Right ventricle myocardium superior (tissue), 1 donor: ENCODE results near the gene IRX4. TPM values are rescaled to one million over a fixed set of nuclear protein-coding genes. Genes with fewer than 3 reads are reported as not detected.

Experiments used
- ATAC-seq: fragments of 200-7000 bp; cut with Tn5 transposase; one replicate; pipeline ENCODE4 v1.9.1; 2020; ENCODE audit warnings: mild to moderate bottlenecking; ENCODE audit not compliant: poor library complexity
- DNase-seq: peaks from one replicate; pipeline ENCODE4 v3.0.0-alpha.2; 2020
- intact Hi-C: fragments of 100-400 bp; cut with DNase I; formaldehyde crosslinking; loops from one replicate; pipeline ENCODE4 v1.11.2; 2022
- long read RNA-seq: library from polyadenylated mRNA; unstranded; transcript quantifications from one replicate; pipeline ENCODE4 v2.0.0, GENCODE V29; 2021
- total RNA-seq: library from RNA; stranded (reverse); fragmentation: NEBNext Ultra II Directional; extraction: Animal tissue kit (Norgen Biotek cat#: 25700); gene quantifications from one replicate; pipeline ENCODE4 v1.2.1, GENCODE V29; 2021
- donor health status: DM: no; HTN: yes; CAD: no; lungs with severe emphysema.

The IRX4 gene
- total RNA-seq, result 15.8 TPM
- long read RNA-seq, transcript IRX4-208 (7 exons, 2,398 nt), result minor isoform, 14 of 184 reads
- long read RNA-seq, transcript IRX4-202 (6 exons, 2,538 nt), result major isoform, 48 of 184 reads
- long read RNA-seq, transcript IRX4-206 (6 exons, 2,391 nt), result minor isoform, 40 of 184 reads
- long read RNA-seq, transcript IRX4-207 (7 exons, 2,403 nt), result minor isoform, 39 of 184 reads
- long read RNA-seq, partial matches to known transcripts, result 6 of 184 reads
- long read RNA-seq, other reads (novel, unspliced or antisense), result 30 of 184 reads

DNA sequence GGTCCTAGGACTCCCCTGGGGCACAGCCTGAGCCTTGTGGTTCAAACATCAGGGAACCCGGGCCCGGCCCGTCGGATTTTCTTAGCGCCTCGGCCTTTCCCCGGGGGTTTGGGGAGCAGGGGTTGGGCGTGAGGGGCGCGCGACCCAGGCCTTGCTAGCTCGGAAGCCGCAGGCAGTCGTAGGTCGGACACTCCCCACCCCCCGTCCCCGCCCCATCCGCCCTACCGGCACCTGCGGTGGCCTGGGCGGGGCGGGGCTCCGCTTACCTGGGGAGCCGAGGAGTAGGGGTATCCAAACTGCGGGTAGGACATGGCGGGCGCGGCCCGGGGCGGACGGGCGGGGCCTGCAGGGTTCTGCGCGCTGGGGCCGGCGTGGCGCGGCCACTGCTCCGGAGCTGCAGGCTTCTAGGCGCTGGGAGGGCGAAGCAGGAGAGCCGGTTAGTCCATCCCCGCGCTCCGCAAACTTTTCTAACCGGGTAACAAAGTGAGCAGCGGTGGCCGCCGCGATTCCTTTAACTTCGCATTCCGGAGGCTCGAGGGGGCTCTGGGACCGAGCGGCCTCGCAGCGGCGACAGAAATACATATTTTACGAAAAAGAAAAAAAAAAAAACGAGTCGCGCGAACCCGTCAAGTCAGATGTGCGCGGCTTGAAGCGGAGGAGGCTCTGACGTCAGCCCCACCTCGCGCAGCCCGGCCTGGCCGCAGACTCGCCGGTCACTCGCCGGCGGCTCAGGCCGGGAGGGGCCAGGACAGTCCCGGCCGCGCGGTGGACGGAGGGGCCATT lies at the start of gene IRX4:
IRX4 (minus strand) TSS at position 589 of the 783 bp plus-strand sequence; CDS start at position 311, 278 bp downstream.
- DNase-seq, result peak; percentile 40
- peak; percentile 40 for ATAC-seq
- intact Hi-C loops, result no loop called here

DNA sequence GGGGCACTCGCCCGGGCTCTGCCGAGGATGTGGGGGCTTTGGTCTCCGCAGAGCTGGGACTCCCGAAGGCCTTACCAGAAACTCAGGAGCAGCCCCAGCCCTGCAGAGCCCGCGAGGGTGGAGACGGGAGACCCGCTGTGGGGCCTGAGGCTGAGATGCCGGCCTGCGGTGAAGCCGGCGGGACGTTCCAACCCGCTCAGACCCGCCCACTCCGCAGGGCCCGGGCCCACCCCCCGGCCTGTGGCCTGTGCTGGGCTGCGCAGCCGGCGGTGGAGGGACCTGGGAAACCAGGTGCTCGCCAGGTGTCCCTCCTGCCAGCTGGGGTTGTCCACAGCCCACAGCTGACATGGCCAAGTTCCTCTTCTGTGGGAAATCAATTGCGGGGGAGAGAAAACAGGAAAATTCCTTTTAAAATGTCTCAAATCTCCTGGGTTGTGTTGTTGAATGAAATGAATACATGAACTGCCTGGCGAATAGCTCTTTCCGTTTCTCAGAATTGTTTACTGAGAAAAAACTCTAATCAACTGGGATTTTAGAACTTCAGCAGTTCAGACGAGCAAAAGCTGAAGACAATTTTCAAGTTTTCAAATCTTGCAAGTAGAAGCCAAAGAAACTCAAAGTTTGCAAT lies 49.0 kb upstream of the IRX4 start:
- ATAC-seq (peak; percentile 92), DNase-seq (peak; percentile 77)
- intact Hi-C loops, result no loop called here

DNA sequence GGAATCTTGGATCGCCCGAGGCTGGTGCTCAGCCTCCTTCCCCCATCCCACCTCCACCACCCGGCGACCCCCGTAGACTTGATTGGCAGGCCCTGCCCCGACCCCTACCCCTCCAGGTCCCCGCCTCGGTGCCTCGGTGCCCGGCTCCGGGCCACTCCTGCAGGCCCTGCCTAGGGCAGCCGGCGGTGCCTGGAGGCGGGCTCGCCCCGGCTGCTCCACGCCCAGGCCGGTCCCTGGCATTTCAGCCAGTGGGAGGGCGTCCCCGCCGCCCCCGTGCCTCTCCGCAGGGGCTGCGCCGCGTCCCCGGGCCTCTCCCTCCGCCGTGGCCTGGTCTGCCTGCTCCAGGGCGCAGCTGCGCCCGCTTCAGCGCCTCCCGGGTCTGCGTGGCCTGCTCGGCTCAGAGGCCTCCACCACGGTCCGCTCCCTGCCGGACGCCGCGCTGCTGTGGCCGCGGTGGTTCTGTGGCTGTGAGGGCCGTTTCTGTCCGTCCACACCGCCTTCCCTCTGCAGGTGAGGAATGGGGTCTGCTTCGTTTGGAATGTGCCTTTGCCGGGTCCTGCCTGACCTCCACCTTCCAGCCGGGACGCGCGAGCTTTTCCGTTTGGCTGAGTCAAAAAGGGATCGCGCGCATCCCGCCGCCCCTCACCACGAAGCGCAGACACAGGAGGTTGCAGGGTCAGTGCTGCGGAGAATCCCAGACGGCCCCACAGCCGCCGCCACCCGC lies 48.3 kb upstream of the IRX4 start:
- intact Hi-C loops, result no loop called here
- ATAC-seq, result peak; percentile 88
- peak; percentile 62 for DNase-seq

DNA sequence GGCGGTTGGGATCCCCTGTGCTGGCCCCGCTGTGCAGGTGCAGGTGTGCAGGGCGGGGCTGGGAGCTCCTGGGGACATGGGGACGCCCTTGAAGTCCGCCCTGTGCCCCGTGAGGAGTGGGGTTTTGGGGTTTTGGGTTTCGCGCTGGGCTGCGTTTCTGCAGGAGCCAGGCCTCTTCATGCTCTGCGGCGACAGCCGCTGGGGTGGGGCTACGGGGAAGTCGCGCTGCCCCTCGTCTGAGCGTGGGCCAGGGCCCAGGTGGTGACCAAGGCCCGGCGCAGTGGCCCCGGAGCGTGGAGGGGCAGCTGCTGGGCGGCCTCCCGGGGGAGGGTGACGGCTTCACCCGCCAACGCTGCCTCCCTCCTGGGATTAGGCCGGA lies 47.8 kb upstream of the IRX4 start:
- ATAC-seq (peak; percentile 62), DNase-seq (no peak)
- intact Hi-C loops, result no loop called here

DNA sequence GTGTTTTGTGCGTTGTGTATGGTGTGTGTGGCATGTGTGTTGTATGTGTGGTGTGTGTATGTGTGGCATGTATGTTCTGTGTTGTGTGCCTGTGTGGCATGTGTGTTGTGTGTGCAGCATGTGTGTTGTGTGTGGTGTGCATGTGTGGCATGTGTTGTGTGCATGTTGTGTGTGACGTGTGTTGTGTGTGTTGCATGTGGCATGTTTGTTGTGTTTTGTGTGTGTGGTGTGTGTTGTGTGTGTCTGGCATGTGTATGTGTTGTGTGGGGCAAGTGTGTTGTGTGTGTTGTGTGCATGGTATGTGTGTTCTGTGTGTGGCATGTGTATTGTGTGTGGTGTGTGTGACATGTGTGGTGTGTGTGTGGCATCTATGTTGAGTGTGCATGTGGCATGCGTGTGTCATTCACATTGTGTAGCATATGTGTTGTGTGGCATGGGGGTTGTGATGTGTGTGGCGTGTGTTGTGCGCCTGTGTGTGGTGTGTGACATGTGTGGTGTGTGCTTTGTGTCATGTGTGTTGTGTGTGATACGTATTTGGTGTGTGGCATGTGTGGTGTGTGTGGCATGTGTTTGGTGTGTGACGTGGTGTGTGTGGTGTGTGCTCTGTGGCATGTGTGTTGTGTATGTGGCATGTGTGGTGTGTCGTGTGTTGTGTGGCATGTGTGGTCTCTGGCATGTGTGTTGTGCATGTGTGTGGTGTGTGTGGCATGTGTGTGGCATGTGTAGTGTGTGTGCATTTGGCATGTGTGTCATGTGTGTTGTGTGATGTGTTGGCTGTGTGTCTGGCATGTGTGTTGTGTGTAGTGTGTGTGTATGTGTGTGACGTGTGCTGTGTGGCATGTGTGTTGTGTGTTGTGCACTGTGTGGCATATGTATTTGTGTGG lies 46.6 kb upstream of the IRX4 start:
- intact Hi-C loops, result no loop called here
- no peak for DNase-seq

DNA sequence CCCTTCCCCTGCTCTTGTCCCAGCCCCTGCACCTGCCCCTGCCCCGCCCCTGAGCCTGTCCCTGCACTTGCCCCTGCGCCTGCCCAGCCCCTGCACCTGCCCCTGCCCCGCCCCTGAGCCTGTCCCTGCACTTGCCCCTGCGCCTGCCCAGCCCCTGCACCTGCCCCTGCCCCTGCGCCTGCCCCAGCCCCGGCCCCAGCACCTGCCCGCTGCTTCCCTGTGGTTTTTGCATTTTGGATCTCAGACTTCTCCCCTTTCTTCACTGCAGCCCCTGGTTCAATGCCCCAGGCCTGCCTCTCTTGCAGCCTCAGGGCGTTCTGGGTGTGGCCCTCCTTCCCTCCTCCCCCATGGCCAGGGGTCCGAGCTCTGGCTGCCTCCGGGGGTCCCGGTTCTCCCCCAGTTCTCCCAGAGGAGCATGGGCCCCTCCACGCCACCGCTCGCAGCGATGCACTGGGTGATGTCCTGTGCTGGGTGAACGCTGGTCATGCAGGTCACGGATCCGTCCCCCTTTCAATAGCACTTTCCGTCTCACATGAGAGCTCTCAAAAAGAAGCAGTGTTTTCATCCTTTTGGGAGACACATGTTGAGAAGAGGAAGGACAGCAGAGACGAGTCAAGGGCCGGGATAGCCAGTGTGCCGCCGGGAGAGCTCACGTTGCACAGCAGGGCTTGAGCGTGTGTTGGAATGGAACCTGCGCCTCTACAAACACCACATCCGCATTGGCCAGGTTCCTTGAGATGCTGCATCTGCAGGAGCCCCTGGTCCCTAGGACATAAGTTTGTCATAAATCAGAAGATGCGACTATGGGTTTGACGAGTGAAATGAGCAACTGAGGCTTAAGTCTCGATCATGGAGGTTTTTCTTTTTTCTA lies 44.0 kb upstream of the IRX4 start:
- intact Hi-C loops, result no loop called here
- no peak for ATAC-seq
- no peak for DNase-seq

More for the DNA sequence above, 46.6 kb upstream of the IRX4 start:
- no peak for ATAC-seq

DNA sequence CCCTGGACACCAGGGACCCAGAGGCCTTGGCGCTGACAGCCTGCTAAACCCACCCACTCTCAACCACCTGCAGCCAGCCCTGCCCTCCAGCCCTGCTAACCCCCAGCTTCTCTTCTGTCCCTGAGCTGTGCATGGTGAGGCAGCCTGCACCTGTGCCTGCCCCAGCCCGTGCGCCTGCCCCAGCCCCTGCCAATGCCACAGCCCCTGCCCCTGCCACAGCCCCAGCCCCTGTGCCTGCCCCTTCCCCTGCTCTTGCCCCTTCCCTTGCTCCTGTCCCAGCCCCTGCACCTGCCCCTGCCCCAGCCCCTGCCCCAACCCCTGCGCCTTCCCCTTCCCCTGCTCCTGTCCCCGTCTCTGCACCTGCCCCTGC lies 43.3 kb upstream of the IRX4 start:
- intact Hi-C loops, result no loop called here
- no peak for DNase-seq
- no peak for ATAC-seq

DNA sequence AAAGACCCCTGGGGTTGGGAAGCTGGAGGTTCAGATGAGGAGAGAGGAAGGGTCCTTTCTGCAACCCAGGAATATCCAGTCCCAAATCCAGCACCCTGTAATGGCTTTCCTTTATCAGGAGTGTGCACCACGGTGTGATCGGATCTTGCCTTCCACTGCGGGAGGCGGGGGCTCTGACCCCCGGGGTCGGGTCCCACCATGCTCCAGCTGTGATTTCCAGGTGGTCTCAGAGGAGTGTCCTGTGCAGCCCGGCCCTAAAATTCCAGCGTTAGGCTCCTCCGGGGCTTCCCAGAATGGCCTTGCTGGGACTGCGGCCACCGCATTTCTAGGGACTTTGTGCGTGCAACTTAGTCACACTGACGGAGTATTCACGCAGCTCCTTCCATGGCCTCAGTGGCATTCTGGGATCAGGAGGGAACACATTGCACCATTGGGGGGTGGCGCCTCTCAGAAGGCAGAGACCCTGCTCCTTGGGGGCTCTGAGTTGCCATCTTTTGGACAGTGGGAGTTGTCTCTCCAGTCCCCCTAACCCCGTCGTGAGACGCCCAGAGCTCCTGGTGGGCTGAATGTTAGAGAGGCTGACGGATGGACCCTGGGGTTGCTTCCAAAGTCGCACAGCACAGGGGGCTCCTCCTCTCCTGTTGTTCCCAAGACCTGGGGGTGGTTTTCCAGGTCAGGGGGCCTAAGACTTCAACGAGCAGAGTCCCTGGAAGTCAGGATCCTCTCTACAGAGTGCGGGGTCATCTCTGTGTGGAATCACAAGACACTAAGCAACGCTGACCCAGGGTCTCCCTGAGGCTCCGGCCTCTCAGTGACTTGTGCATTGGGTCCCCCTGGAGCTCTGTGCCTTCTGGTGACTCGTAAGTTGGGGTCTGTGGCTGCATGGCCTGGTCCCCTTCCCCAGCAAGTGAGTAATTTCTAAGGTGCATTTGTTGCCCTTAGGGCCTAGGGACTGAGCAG lies 42.7 kb upstream of the IRX4 start:
- ATAC-seq (no peak), DNase-seq (no peak)
- intact Hi-C loops, result no loop called here

DNA sequence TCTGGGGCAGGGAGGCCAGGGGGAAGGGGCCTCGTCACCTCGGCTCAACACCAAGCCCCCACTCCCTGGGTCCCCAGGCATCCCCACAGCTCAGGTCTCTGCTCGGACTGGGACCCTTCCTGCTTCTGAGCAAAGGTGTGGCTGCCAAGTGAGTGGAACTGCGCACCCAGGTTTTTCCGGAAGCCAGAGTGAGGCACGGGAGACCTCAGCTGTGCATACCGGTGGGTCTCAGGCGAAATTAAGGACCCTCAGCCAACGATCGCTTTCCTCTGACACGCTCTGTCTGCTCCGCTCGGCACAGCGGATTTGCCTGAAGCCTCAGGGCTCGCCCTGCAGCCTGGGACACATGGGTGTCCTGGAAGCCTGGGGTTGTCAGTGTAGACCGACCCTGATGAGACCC lies 41.0 kb upstream of the IRX4 start:
- intact Hi-C loops, result no loop called here
- DNase-seq (no peak), ATAC-seq (no peak)

DNA sequence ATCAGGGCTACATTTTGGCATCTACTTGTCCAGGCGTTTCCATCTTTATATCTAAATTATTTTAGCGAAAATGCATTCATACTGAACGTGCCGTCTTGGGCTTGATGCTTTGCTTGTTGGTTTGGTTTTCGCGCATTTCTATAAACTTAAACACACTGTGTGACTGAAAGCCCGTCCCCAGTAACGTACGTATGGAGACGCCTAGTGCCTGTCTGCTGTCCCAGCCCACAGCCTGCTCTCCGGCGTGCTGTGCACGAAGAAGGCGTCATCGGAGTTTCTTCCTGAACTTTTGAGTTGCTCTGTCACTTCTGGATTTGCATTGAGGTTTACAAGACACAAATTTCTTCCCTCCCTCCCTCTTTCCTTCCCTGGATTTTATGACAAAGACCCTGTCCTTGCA lies 40.6 kb upstream of the IRX4 start:
- intact Hi-C loops, result no loop called here
- no peak for DNase-seq
- ATAC-seq, result no peak

DNA sequence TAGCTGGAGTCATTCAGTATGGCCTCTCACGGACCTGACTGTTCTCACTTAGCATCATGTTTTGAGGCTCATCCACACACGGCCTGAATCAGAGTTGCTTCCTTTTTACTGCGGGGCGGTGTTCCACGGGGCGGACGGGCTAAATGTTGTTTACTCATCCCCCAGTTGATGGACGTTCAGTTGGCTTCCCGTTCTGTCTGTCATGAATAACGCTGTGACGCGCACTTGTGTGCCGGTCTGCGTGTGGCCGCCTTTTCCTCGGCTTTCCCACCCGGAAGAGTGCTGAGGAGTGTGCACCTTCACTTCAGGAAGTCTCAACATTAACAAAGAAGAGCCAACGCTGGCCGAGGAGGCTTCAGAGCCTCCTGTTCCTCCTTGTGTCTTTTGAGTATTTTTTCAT lies 39.0 kb upstream of the IRX4 start:
- intact Hi-C loops, result no loop called here
- no peak for ATAC-seq
- no peak for DNase-seq

DNA sequence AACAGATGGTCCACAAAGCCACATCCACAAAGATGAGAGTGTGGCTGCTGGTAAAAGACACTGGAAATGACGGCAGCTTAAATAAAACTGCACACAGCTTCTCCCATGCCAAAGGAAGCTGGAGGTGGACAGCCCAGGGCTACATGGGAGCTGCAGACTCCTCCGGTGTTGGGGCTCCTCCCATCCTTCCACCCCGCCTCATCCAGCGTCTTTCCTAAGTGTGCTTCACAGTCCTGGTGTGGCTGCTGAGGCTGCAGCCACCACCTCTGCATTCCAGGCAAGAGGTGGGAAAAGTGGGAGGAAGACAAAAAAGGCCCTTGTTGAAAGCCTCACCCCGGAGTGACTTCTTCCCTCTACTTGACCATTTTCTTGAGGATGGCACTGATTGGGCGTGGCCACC lies 37.0 kb upstream of the IRX4 start:
- DNase-seq (no peak), ATAC-seq (no peak)
- intact Hi-C loops, result no loop called here

DNA sequence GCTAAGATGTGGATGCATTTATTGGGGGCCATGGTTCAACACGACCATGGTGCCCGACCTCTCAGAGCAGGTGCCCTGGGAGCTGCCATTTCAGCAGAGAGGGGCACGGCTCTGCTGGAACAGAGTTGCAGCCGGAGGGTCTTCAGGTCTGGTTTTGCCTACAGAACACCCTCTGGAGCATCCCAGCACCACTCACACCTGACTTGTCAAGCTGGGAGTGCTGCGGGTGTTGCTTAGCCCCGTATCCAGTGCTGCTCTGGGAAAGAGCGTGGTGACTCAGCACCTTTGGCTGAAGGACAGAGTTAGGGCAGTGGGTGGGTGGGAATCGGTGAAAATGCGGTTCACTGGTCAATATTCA lies 36.5 kb upstream of the IRX4 start:
- ATAC-seq (no peak), DNase-seq (no peak)
- intact Hi-C loops, result no loop called here

DNA sequence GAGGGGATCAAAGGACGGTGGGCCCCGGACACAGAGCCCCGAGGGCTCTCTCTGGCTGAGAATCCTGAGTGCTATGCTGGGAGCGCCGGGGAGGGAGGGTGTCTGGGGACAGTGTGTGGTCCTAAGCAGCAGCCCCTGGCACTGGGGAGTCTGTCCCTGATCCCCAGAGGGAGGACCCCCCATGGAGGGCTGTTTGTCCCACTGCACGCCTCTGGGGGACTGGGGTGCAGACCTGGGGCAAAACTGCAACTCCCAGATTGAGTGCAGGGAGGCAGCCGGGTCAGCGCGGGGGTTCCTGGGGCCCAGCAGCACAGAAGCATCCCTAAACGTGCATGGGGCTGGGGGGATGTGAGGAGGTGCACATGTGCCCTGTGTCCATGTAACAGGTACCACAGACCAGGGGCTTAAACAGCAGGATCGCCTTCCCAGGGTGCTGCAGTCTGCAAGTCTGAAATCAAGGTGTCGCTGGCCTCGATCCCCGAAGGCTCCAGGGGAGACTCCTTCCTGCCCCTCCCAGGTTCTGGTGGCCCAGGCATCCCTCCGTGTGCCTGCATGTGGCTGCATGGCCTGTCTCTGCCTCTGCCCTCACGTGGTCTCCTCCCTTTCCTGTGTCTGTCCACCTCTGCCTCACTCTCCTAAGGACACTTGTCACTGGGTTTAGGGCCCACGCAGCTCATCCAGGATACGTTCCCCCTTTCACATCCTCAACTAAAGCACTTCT lies 35.9 kb upstream of the IRX4 start:
- intact Hi-C loops, result no loop called here
- no peak for DNase-seq
- no peak for ATAC-seq

DNA sequence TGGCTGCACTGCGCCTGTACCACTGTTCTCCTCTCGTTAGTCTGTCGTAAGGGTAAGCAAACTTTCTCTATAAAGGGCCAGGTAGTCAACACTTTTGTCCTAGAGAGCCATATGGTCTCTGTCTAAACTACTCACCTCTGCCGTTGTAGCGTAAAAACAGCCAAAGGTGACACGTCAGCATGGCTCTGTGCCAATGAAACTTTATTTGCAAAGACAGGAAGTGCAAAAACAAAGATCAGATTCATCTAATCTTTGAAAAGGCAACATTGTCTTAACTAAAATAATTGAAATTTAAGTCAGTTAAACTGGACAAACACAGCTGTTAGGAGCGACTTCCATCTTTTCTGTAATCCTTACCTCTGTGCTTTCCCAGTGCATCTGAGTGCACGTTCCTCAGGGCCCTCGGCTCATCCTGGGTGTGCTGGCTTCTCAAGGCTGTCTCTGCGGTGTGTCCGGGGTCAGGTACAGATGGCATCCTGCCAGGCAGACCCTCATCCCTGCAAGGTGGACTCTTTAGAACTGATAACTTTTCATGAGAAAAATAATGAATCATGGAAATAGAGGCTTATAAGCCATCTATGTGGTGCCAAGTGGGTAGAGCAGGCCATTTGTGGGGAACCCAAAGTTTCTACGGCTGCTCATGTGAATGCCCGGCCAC lies 35.2 kb upstream of the IRX4 start:
- no peak for ATAC-seq
- DNase-seq, result no peak
- intact Hi-C loops, result no loop called here
